ENCODE measurements around the gene RET.
A peak's percentile ranks its signal among the peaks of the same experiment; 100 is the strongest.

The RET gene

DNA sequence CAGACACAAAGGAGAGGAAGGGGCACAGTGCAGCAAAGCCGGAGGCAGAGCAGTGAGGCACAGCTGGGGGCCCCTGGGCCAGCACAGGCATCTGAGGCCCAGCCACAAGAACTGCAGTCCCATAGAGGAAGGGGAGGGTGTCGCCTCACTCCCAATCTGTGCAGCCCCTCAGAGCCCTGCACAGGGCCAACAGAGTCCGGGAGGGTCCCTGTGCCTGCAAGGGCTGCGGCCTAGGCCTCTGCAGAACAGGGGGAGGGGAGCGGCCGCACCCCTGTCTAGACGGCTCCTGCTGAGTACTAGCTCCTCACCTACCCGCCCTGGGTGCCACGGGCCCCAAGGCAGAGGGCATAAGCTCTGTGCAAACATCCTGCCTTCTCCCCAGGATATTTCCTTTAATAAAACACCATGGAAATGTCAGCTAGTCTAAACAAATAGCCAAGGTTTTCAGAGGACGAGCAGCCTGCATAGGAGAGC lies 32.4 kb upstream of the RET start:
- no peak for DNase-seq (ENCODE audit: low read depth in 1 of 2, low spot score in 1 of 2)

DNA sequence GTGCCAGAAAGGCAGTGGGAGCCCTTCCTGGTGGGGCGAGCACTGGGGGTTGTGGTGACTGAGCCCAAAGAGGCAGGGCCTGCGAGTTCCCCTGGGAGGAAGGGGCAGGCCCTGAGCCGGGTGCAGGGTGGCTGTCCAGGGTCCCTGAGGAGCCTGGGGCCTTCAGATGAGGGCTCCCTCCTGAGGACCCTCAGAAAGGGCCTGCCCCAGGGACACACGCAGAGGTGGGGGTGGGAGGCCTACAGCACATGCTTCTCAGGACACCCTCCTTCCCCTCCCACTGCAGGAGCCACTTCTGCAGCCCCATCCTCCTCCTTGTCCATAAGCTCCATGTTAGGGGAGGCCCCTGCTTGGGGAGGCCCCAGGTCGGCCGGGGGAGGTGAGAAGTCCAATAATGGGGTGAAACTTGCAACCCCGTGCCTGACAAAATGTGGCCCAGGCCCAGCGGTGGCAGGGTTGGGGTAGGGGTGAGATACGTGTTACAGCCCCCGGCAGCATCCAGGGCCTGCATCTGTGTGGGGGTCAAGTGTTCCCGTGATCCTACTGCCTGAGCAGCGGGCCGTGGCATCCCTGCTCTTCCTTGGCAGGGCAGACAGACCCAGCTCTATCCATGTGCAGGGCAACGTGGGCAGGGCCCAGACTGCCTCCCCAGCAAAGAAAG lies 31.8 kb upstream of the RET start:
- DNase-seq (ENCODE audit: low read depth in 1 of 2, low spot score in 1 of 2): no peak

DNA sequence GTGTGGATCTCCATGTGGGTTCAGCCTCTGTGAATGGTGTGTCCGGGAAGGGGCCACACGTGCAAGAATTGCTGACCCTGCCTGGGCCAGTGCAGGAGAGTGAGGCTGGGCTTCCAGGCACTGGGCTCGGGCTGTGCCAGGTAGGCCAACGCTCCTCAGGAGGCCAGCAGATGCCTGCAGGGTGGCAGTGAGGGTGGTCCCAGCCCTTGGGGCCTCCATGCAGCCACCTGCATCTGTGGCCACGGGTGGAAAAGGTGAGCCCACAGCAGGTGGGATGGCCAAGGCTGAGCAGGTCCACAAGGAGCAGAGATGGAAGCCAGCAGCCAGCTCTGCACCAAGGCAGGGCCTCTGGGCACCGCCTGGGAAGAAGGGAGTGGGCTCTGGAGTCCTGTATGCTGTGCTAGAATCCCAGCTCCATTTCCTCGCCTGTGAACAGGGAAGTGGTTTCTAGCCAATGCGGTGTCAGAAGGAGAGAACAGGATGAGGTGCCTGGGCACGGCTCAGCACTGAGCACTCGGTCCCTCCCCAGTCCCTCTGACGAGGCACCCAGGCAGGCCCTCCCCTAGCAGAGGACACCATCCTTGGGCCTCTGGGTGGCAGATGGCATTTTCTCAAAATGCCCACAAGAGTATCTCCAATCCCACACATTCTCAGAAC lies 31.1 kb upstream of the RET start:
- no peak for DNase-seq (ENCODE audit: low read depth in 1 of 2, low spot score in 1 of 2)

DNA sequence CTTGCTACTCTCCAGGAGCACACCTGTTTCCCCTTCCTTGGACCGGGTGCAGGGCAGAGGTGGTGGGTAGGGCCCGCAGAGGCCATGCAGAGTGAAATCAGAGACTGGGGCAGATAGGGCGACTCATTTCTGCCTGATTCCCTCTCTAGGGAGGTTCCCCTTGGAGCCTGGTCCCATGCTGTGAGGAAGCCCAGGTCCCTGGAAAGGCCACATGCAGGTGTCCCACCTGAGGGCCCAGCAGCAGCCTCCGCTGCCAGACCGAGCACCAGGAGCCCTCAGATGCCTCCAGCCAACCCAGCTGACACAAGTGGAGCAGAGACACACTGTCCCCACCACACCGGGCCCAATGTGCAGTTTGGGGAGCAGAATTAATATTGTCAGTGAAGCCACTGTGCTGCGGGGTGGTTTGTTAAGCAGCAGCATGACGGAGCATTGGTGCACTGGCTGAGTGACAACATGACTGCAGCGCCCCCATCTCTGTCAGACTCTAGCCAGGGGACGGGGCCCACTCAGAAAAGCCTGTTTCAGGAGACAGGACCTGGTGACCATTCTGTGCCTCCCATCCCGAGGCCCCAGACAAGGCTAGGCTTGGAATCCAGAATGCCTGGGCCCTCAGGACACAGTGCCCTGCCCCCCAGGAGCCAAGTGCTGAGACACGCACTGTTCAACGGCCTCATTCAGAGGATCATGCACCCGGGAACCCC lies 30.4 kb upstream of the RET start:
- DNase-seq (ENCODE audit: low read depth in 1 of 2, low spot score in 1 of 2): no peak

DNA sequence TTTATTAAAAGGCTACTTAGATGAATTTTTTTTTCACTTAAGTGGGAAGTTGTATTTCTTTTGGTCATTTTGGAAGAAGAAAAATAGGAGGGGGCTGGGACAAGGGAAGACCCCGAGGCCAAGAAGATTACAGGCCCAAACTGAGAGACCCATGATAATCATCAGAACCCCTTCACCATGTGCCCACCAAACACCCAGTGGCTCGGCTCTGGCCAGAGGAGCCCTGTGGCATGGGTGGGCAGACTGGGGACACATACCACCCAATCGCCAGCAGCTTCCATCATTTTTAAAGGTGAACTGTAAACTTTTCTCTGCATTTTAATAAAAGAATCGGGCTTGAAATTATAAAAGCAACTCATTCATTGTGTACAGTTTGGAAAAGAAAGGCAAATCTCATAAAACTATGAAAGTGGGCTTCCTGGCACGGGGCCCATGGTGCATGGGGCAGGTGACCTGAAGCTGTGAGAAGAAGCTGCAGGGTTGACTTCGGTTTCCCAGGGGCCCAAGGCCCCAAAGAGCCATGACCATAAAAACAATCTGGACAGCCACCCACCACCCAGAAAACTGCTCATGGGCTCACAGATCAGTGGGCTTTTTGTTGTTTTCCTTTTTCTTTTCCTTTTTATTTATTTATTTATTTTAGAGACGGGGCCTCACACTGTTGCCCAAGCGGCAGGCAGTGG lies 29.4 kb upstream of the RET start:
- no peak for DNase-seq (ENCODE audit: low read depth in 1 of 2, low spot score in 1 of 2)

DNA sequence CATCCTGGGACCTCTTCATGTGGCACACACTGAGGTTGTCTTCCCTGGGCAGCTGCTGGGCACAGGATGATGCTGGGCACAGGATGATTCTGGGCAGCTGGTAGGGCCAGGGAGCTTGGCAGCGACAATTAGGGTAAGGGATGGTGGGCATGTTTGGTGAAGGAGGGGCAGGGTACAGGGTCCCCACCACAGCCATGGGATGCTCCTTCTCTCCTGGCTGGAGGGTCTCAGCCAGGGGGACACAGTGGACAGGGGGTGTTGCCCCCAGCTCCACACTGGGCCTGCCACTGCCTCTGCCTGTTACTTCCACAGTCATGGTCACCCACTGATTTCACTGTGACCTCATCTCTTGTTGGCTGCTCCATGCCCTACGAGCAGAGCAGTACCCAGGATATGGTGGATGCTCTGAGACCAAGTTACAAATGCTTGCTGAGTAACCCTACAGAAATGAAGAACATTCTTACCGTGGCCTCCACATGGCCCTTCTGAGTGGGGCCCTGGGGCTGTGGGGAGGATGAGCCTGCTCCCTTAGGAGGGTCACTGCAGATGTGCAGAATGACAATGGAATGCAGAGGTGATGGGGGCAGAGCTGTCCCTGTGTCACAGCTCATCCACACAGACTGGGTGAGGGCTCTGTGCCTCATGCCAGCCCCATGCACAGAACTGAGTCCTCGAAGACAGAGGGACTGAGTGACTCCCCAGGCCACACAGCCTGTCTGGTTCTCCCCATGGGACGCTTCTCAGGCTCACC lies 28.4 kb upstream of the RET start:
- no peak for DNase-seq (ENCODE audit: low read depth in 1 of 2, low spot score in 1 of 2)

DNA sequence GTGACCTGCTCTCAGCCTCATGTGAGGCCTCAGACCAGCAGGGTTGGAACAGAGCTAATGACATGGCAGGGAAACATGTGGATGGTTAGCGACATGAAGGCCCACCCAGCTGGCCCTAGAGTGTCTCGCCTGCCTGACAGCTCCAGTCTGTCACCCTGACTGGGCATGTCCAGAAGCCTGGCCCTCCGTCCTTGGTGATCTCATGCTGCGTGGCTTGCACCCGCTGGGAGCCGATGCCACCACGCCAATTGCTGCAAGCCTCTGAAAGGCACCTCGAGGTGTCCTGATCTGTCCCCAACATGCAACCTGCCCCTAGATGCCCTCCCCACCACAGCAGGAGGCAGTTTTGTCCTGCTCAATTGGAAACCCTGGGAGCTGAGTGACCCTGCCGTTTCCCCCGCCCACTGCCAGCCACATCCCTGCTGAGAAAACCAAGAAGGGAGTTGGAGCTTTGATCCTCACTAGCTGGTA lies 27.8 kb upstream of the RET start:
- DNase-seq (ENCODE audit: low read depth in 1 of 2, low spot score in 1 of 2): no peak

DNA sequence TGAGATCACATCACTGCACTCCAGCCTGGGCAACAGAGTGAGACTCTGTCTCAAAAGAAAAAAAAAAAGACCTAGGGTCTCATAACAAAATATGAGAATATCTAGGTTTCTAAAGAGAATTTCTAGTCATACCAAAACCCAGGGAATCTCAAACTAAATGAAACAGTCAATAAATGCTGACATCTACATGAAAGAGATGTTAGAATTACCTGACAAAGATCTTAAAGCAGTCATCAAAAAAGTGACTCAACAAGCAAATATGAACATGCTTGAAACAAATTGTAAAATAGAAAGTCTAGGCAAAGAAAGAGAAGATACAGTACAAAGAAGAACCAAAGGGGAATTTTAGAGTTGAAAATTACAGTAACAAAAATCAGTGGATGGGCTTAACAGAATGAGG lies 26.9 kb upstream of the RET start:
- DNase-seq (ENCODE audit: low read depth in 1 of 2, low spot score in 1 of 2): no peak

DNA sequence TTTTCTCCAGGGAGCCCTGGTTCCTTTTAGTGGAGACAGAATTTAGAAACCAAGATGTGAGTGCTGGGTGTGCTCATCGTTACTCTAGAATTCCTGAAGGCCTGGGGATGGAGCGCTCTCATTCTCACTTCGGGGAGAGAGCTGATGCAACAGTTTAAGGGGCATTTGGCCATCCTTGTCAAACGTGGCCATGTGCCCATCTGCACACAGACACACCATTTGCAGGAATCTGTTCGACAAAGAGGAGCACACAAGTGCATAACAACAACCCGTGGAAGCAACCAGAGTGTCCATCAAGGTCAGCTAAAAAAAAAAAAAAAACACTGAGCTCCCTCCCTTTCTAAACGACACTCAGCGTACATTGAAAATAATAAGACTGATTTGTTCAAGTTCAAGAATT lies 23.0 kb upstream of the RET start:
- DNase-seq (ENCODE audit: low read depth in 1 of 2, low spot score in 1 of 2): no peak

DNA sequence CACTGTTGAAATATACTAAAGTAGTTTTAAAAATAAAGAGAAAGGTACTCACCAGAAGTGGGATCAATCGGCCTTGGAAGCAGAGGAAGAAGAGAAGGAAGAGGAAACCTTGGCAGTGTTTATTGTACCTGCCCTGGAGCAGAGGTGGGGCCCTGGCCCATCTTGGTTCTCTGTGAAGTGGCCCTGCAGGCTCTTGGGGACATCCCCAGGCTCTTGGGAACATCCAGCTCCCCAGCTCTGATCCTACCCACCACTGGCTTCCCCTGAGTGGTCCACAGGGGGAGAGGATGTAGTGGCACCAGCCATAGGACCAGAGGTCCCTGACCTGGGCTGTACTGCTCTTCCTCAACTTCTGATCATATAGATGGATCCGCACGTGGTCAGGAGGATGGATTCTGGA lies 22.3 kb upstream of the RET start:
- no peak for DNase-seq (ENCODE audit: low read depth in 1 of 2, low spot score in 1 of 2)

DNA sequence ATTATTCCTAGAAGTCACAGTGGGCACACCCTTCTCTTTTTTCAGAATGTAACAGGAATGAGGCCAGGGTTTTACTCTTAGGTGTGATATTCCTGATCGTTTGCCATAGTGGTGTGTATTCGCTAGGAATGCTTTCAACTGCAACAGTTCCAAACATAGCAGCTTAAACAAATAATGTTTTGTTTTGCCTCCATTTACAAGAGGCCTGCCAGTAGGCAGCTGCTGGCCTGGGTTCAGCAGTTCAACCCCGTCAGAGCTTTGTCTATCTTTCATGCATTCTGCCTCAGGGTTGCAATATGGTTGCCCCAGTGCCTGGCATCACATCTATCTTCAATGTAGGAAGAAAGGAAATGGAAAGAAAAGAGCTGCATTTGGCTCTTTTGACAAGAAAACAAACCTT lies 21.7 kb upstream of the RET start:
- DNase-seq (ENCODE audit: low read depth in 1 of 2, low spot score in 1 of 2): no peak

DNA sequence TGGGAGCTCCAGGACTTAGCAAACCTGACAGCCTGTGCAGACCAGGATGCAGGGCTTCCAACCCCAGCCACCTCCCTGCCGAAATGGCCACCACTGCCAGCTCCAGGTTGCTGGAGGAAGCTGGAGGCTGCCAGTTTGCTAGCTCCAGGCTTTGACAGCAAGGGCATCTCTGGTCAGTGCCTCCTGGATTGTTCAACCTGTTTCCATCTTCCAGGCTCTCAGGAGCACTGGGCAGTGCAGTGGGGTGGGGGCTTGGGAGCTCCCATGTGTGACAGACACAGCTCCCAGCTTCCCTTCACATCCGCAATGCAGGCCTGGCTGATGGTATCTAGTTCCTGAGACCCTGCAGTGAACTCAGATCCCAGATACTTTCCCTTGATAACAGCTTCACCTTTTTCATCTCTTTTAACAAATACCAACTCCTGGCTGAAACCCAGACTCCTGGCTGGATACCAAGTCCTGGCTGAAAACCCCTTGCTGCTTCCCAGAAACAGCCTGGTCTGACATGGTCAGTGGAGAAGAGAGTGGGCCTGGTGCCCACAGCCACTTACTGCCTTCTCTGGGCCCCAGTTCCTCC lies 20.8 kb upstream of the RET start:
- DNase-seq (ENCODE audit: low read depth in 1 of 2, low spot score in 1 of 2): no peak

DNA sequence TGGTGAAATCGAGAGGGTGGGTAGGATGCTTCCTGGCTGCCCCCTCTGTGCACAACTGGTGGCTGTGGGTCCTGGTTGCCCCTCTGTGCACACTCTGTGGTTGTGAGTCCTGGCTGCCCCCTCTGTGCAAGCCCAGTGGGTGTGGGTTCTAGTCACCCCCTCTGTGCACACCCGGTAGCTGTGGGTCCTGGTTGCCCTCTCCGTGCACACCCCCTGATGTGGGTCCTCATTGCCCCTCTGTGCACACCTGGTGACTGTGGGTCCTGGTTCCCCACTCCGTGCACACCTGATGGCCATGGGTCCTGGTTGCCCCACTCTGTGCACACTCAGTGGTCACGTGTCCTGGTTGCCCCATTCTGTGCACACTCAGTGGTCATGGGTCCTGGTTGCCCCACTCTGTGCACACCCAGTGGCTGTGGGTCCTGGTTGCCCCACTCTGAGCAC lies 20.3 kb upstream of the RET start:
- peak in 1 of 2 donors; percentile 1 for DNase-seq (ENCODE audit: low read depth in 1 of 2, low spot score in 1 of 2)

DNA sequence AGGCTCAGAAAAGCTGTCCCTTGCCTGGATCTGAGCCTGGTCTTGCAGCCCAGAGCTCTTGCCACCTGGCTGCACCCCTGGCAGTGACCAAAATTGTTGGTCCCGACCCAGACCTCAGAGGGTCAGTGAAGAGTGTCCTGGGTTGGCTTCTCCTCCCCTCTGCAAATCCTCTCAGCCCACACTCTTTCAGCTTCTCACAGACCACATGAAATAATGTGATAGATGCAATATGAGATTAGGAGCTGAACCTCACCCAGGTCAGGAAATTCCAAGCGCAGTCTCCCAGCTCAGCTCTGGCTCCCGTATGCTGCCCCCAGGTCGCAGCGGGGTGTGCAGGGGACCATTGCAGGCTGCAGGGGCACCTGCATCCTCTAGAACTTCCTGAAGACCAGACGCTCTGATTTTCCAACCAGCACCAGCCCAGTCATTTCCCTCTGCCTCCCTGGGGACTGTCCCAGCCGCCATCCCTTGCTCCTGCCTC lies 19.6 kb upstream of the RET start:
- DNase-seq (ENCODE audit: low read depth in 1 of 2, low spot score in 1 of 2): no peak

DNA sequence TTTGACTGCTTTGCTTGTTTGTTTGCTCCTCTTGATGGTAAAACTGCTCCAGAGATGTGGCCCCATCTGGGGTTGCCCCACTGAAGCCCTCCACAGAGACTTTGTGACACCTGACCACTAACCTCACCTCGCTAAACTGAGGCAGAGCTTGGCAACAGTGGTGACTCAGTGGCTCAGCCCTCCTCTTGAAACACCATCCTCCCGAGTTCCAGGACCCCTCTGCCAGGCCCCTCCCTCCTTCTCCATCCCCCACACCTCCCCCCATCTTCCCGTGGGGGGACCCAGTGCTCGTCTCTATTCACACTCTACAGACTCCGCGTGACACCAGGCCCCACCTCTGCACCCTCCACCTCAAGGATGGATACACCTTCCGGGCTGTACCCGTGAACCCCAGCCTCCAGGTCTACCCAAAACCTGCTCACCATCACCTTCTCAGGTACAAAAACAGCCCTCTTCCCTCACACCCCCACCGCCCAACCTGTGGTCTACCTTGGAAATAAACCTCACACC lies 19.0 kb upstream of the RET start:
- DNase-seq (ENCODE audit: low read depth in 1 of 2, low spot score in 1 of 2): no peak

DNA sequence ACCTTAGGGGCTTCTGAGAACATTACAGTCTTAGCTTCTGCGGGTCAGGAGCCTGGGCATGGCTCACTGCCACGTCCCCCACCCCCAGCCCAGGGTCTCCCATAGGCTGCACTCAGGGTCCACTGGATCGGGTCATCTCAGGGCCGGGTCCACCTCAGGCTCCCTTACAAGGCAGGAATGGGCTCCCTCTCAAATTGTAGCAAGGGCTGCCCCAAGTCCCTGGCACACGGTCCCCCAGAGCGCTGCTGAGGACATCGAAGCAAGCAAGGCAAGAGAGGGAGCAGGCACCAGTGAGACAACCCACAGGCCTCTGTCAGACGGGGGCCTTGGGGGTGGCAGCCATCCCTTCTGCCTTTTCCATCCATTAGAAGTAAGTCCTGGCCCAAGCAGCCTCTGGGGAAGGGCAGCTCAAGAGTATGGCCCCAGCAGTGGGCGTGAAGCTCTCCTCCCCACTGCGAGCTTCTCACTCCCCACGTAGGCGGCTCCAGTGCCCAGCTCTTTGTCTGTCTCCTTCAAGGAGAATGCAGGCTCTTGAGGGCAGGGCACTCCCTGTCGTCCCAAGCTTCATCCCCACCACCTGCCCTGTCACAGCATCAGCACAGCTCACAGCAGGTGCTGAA lies 18.0 kb upstream of the RET start:
- no peak for DNase-seq (ENCODE audit: low read depth in 1 of 2, low spot score in 1 of 2)

DNA sequence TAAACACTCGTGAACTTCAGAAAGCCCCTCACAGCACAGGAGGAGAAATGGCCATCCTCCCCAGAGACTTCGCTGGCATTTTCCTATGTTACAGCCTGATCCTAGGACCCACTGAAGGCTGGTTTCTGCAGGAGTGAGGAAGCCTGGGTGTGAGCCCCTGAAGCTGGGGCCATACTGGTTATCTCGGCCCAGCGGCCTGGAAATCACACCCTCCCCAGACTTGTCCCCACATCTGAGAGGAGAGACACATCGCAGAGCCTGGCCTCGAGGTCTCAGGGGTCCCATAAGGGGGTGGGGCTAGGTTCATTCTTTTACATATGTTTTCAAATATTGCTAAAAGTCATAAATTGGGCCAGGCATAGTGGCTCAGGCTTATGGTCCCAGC lies 17.5 kb upstream of the RET start:
- no peak for DNase-seq (ENCODE audit: low read depth in 1 of 2, low spot score in 1 of 2)

DNA sequence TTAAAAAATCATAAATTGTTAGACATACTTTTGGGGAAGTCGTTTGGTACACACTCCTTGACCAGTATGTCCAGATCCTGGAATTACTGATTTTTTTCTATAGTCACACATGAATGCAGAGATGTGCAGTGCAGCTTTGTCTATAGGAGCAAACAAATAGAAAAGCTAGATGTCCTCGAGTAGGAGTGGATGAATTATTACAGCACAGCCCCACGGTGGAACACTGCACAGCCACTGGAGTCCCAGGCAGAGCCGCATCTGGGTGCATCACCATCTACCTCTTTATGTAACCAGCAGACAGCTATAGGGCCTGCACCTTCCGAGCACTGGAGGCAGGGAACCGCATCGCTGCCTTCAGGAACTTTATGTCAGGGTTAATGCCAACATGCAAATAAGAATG lies 17.0 kb upstream of the RET start:
- no peak for DNase-seq (ENCODE audit: low read depth in 1 of 2, low spot score in 1 of 2)

DNA sequence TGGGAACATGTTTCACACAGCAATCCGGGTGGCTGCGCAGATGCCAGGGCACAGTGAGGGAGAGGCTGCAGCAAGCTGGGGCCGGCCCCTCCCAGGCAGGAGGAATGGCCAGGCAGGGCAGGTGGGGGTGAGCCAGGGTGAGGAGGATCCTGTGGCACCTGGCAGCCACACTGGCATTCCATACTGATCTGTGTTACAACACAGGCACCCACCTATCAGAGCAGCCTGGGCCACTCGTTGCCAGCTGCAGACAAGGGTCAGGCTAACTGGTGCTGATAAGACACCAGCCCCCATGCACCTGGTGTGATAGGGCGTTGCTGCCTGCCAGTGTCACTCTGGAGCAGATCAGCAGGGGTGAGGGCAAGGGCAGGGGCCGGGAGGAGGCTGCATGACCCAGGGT lies 16.6 kb upstream of the RET start:
- DNase-seq (ENCODE audit: low read depth in 1 of 2, low spot score in 1 of 2): no peak

DNA sequence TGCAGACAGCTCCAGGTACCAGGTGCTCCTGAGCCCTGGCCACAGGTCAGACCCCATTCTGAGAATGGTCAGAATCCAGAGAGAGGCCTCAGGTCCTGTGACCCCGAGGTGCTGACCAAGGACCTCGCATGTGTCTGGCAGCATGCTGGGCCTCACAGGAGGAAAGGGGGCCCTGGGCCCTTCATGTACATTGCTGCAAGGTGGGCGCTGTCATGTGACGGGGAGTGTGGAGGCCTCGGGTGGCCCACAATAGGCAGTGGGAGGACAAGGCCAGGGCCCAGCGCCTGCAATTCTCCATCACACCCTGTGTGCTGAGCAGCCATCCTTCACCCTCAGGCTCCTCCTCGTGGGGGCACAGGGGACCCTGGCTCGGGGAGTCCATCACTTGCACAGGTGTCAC lies 15.5 kb upstream of the RET start:
- DNase-seq (ENCODE audit: low read depth in 1 of 2, low spot score in 1 of 2): no peak

Data from activated T-helper 1 cell treated with anti-CD3 and anti-CD28 coated beads, Interleukin-2, amount 50 U/mL, for 16 hours (primary cell).